ENCODE results near the gene CMTM6. TPM values are rescaled to one million over a fixed set of nuclear protein-coding genes. Genes with fewer than 3 reads are reported as not detected.
"Not testable (repeated sequence)": the region's sequence is repeated elsewhere in the genome, so short reads cannot be mapped to it uniquely, and the experiment has no call there.

Gene CMTM6
- total and polyA plus RNA-seq, 12 donors: 8.5 to 23.8 (median 11.0) TPM

GRCh38 chr3:32532434-32532833, 29.8 kb upstream of the CMTM6 start:
- H3K36me3 ChIP-seq: peaks cover 0 to 100% (median 17%) of the 10 kb centered on the region in 9 donors
- ATAC-seq (no peak), DNase-seq (no peak)
- H3K4me3 ChIP-seq: no peak overlapping the region
- intact Hi-C loops (cut with DNase I): no loop called here
- H3K4me1 ChIP-seq: peaks cover 0 to 8% (median 0%) of the 10 kb centered on the region in 9 donors
- no peak overlapping the region for H3K27ac ChIP-seq
- no peaks in the 10 kb centered on the region for H3K9me3 ChIP-seq
- 95 to 96% methylated on average over 1 of the region's 1 CpG for whole genome bisulfite sequencing, 2 donors
- no peaks in the 10 kb centered on the region for H3K27me3 ChIP-seq
- no peak for TF ChIP-seq CTCF (IDR thresholded peaks at IDR 0.05)

GRCh38 chr3:32531010-32531647, 28.5 kb upstream of the CMTM6 start:
- H3K36me3 ChIP-seq: peaks cover 0 to 100% (median 27%) of the 10 kb centered on the region in 9 donors
- DNase-seq (no peak), ATAC-seq (no peak)
- H3K27ac ChIP-seq: no peak overlapping the region
- intact Hi-C loops (cut with DNase I): no loop called here
- no peak overlapping the region for H3K4me3 ChIP-seq
- no peak for TF ChIP-seq CTCF (IDR thresholded peaks at IDR 0.05)
- no peaks in the 10 kb centered on the region for H3K27me3 ChIP-seq
- H3K4me1 ChIP-seq: peaks cover 0 to 8% (median 0%) of the 10 kb centered on the region in 9 donors
- H3K9me3 ChIP-seq: no peaks in the 10 kb centered on the region

GRCh38 chr3:32525720-32526119, 23.1 kb upstream of the CMTM6 start:
- H3K4me3 ChIP-seq: no peak overlapping the region
- peaks cover 0 to 8% (median 0%) of the 10 kb centered on the region in 11 donors for H3K9me3 ChIP-seq
- no peak for ATAC-seq
- no peak for TF ChIP-seq CTCF (IDR thresholded peaks at IDR 0.05)
- no peaks in the 10 kb centered on the region for H3K27me3 ChIP-seq
- peaks cover 0 to 69% (median 31%) of the 10 kb centered on the region in 9 donors for H3K36me3 ChIP-seq
- no peaks in the 10 kb centered on the region for H3K4me1 ChIP-seq
- intact Hi-C loops (cut with DNase I): no loop called here
- no peak for DNase-seq
- H3K27ac ChIP-seq: no peak overlapping the region

GRCh38 chr3:32522682-32523081, 20.0 kb upstream of the CMTM6 start:
- peak in 4 of 8 donors; percentile 16 to 59 (median 37) for ATAC-seq
- no peaks in the 10 kb centered on the region for H3K27me3 ChIP-seq
- H3K4me3 ChIP-seq: no peak overlapping the region
- no peak for TF ChIP-seq CTCF (IDR thresholded peaks at IDR 0.05)
- H3K36me3 ChIP-seq: peaks cover 0 to 38% (median 24%) of the 10 kb centered on the region in 9 donors
- no peaks in the 10 kb centered on the region for H3K4me1 ChIP-seq
- peak overlapping the region in 3 of 10 donors; percentile 3 to 44 (median 14) for H3K27ac ChIP-seq
- intact Hi-C loops (cut with DNase I): no loop called here
- WGBS, 2 donors: 66 to 73% methylated on average over 7 of the region's 7 CpGs
- H3K9me3 ChIP-seq: peaks cover 0 to 8% (median 0%) of the 10 kb centered on the region in 11 donors
- DNase-seq: no peak

GRCh38 chr3:32518921-32519320, 16.3 kb upstream of the CMTM6 start:
- not testable (repeated sequence) for ATAC-seq, H3K4me3 ChIP-seq, H3K9me3 ChIP-seq, H3K36me3 ChIP-seq, H3K27ac ChIP-seq, DNase-seq, H3K27me3 ChIP-seq
- 98 to 99% methylated on average over 5 of the region's 5 CpGs for WGBS, 2 donors
- peaks cover 0 to 11% (median 0%) of the 10 kb centered on the region in 9 donors for H3K4me1 ChIP-seq
- intact Hi-C loops (cut with DNase I): loop anchor here in 3 of 10 donors (10.0 kb wide), 3 partner anchors 56 to 416 kb away; partner anchors contain the start of gene DYNC1LI1 (in 1 of the 3)

GRCh38 chr3:32516751-32517150, 14.1 kb upstream of the CMTM6 start:
- H3K36me3 ChIP-seq, DNase-seq, H3K4me3 ChIP-seq, ATAC-seq, H3K9me3 ChIP-seq, H3K27me3 ChIP-seq: not testable (repeated sequence)
- WGBS, 2 donors: 88 to 91% methylated on average over 9 of the region's 9 CpGs
- intact Hi-C loops (cut with DNase I): loop anchor here in 3 of 10 donors (10.0 kb wide), 3 partner anchors 58 to 418 kb away; partner anchors contain the start of gene DYNC1LI1 (in 1 of the 3)
- Histone ChIP-seq H3K4me1 (peaks cover 0 to 11% (median 0%) of the 10 kb centered on the region in 9 donors), H3K27ac (peak overlapping the region in 2 of 10 donors; percentile 22 to 85)

Measured in heart right ventricle (tissue), 16 donors.